HFFc6 (cell line): ENCODE measurements around the gene CLDN16. TPM values are rescaled to one million over a fixed set of nuclear protein-coding genes. Genes with fewer than 3 reads are reported as not detected.

ENCODE experiments used
- DNase-seq: peaks from one replicate; pipeline ENCODE4 v3.0.0-alpha.2; 2018
- H3K27ac Mint-ChIP-seq: 2 replicates; pipeline ENCODE4 v1.8.0; 2020; ENCODE audit warnings: mild to moderate bottlenecking, mixed read lengths
- H3K27me3 Mint-ChIP-seq: 2 replicates; pipeline ENCODE4 v1.8.0; 2021; ENCODE audit warnings: mild to moderate bottlenecking, moderate library complexity, mixed read lengths; ENCODE audit not compliant: insufficient read depth
- H3K36me3 Mint-ChIP-seq: 2 replicates; pipeline ENCODE4 v1.8.0; 2021; ENCODE audit warnings: low read depth, mixed read lengths
- H3K4me1 Mint-ChIP-seq: 2 replicates; pipeline ENCODE4 v1.8.0; 2020; ENCODE audit warnings: low read depth, mixed read lengths
- H3K4me3 Mint-ChIP-seq: 2 replicates; pipeline ENCODE4 v1.8.0; 2020; ENCODE audit warnings: mild to moderate bottlenecking, moderate library complexity, mixed read lengths
- H3K9me3 Mint-ChIP-seq: 2 replicates; pipeline ENCODE4 v1.8.0; 2020; ENCODE audit warnings: mild to moderate bottlenecking, mixed read lengths
- CTCF ChIP-seq: fragments of 200-600 bp; sonication (generic); IDR thresholded peaks from 2 replicates; pipeline ENCODE4 v1.5.0; 2021; ENCODE audit warnings: antibody characterized with exemption, mild to moderate bottlenecking
- total RNA-seq, 6 experiments: library from RNA; stranded (reverse); fragmentation: NEBNext Ultra II Directional; extraction: Animal tissue kit (Norgen Biotek cat#: 25700); gene quantifications; 2 replicates in 1 of 6; 3 replicates in 5 of 6; pipeline ENCODE4 v1.2.3, GENCODE V29; 2021

CLDN16 gene
- total RNA-seq, 6 experiments from 2014 or later: 0.05 to 0.07 TPM; not detected in 4

GRCh38 chr3:190345027-190345821 lies 42.7 kb upstream of the CLDN16 start:
- Mint-ChIP-seq H3K27ac (peak overlapping the region; percentile 96), H3K36me3 (peaks cover 20% of the 10 kb centered on the region), H3K4me3 (peak overlapping the region; percentile 85), H3K4me1 (peaks cover 46% of the 10 kb centered on the region), H3K27me3 (no peaks in the 10 kb centered on the region), H3K9me3 (peaks cover 8% of the 10 kb centered on the region)
- no peak for TF ChIP-seq CTCF
- DNase-seq: peak; percentile 87

GRCh38 chr3:190345878-190346277 lies 42.1 kb upstream of the CLDN16 start:
- DNase-seq: no peak
- TF ChIP-seq CTCF: no peak
- peaks cover 17% of the 10 kb centered on the region for H3K36me3 Mint-ChIP-seq
- H3K4me1 Mint-ChIP-seq: peaks cover 40% of the 10 kb centered on the region
- H3K27ac Mint-ChIP-seq: peak overlapping the region; percentile 96
- peak overlapping the region; percentile 85 for H3K4me3 Mint-ChIP-seq
- H3K27me3 Mint-ChIP-seq: no peaks in the 10 kb centered on the region
- H3K9me3 Mint-ChIP-seq: peaks cover 3% of the 10 kb centered on the region; the same call in 1 of the 2 replicates

GRCh38 chr3:190346541-190346940 lies 41.4 kb upstream of the CLDN16 start:
- Mint-ChIP-seq H3K4me1 (peaks cover 40% of the 10 kb centered on the region), H3K27ac (peak overlapping the region; percentile 48), H3K27me3 (no peaks in the 10 kb centered on the region), H3K36me3 (peaks cover 15% of the 10 kb centered on the region), H3K4me3 (no peak overlapping the region), H3K9me3 (peaks cover 2% of the 10 kb centered on the region; the same call in 1 of the 2 replicates)
- no peak for DNase-seq
- TF ChIP-seq CTCF: no peak

- TF ChIP-seq CTCF: no peak
- H3K27ac Mint-ChIP-seq: no peak overlapping the region
- peaks cover 6% of the 10 kb centered on the region; the same call in 1 of the 2 replicates for H3K4me1 Mint-ChIP-seq
- no peaks in the 10 kb centered on the region for H3K9me3 Mint-ChIP-seq
- H3K36me3 Mint-ChIP-seq: no peaks in the 10 kb centered on the region
- H3K4me3 Mint-ChIP-seq: no peak overlapping the region
- DNase-seq: no peak
- no peaks in the 10 kb centered on the region for H3K27me3 Mint-ChIP-seq
Observed at GRCh38 chr3:190352861-190353457, 35.0 kb upstream of the CLDN16 start.

- DNase-seq: no peak
- no peaks in the 10 kb centered on the region for H3K27me3 Mint-ChIP-seq
Observed at GRCh38 chr3:190356246-190356645, 31.7 kb upstream of the CLDN16 start.

More at GRCh38 chr3:190356246-190356645, 31.7 kb upstream of the CLDN16 start:
- Mint-ChIP-seq H3K27ac (no peak overlapping the region), H3K9me3 (no peaks in the 10 kb centered on the region), H3K4me1 (peaks cover 6% of the 10 kb centered on the region; the same call in 1 of the 2 replicates), H3K4me3 (no peak overlapping the region), H3K36me3 (no peaks in the 10 kb centered on the region)
- TF ChIP-seq CTCF: no peak
